CD14-positive monocyte (primary cell): Measurements from ENCODE around the gene SVIL. TPM values are rescaled to one million over a fixed set of nuclear protein-coding genes. Genes with fewer than 3 reads are reported as not detected.
A peak's percentile ranks its signal among the peaks of the same experiment; 100 is the strongest.

ENCODE experiments used
- DNase-seq, 3 donors: peaks; one replicate each; pipeline ENCODE4 v3.0.0-alpha.2; 2011 to 2022
- H2AFZ ChIP-seq: 2 replicates; pipeline ENCODE4 v1.6.0; 2012; ENCODE audit warnings: mild to moderate bottlenecking, low read depth, low read length, inconsistent platforms; ENCODE audit not compliant: insufficient read depth, poor library complexity, severe bottlenecking
- H3K27ac ChIP-seq, 2 donors: 1 replicate in 1 of 2; 2 replicates in 1 of 2; pipeline ENCODE4 v1.5.1; 2012 to 2013; ENCODE audit warnings: low read length in 2 of 2, control low read depth in 1 of 2, inconsistent platforms in 1 of 2, low read depth in 1 of 2, mild to moderate bottlenecking in 1 of 2
- H3K27me3 ChIP-seq, 2 donors: one replicate each; pipeline versions ENCODE4 v1.6.0 to v1.6.1; 2011 to 2013; ENCODE audit warnings: low read length in 2 of 2; ENCODE audit not compliant: control insufficient read depth in 2 of 2, insufficient read depth in 2 of 2
- H3K36me3 ChIP-seq, 2 donors: replicated peaks in 1 of 2; 1 replicate in 1 of 2; 2 replicates in 1 of 2; pipeline versions ENCODE4 v1.5.1 to v1.6.1; 2012 to 2013; ENCODE audit warnings: low read length in 2 of 2, control low read depth in 1 of 2, inconsistent platforms in 1 of 2, mild to moderate bottlenecking in 1 of 2; ENCODE audit not compliant: insufficient read depth in 2 of 2, control insufficient read depth in 1 of 2
- H3K4me1 ChIP-seq, 2 donors: 1 replicate in 1 of 2; 2 replicates in 1 of 2; pipeline versions ENCODE4 v1.5.1 to v1.6.1; 2012 to 2013; ENCODE audit warnings: low read length in 2 of 2, control low read depth in 1 of 2, inconsistent platforms in 1 of 2, mild to moderate bottlenecking in 1 of 2, moderate library complexity in 1 of 2; ENCODE audit not compliant: insufficient read depth in 2 of 2, control insufficient read depth in 1 of 2
- H3K4me2 ChIP-seq: replicated peaks from 2 replicates; pipeline ENCODE3; 2012; ENCODE audit warnings: low read length, moderate library complexity, mild to moderate bottlenecking; ENCODE audit not compliant: poor library complexity, severe bottlenecking; ENCODE audit errors: extremely low read depth
- H3K4me3 ChIP-seq, 3 experiments: fragments of 200-600 bp in 1 of 3; sonication (generic) in 1 of 3; replicated peaks in 1 of 3; 1 replicate in 2 of 3; 2 replicates in 1 of 3; pipeline ENCODE4 v1.5.1; 2011 to 2013; ENCODE audit warnings: low read length in 3 of 3, mild to moderate bottlenecking in 3 of 3, control low read depth in 2 of 3, low read depth in 2 of 3, inconsistent platforms in 1 of 3, moderate library complexity in 1 of 3
- H3K79me2 ChIP-seq: 2 replicates; pipeline ENCODE4 v1.6.0; 2012; ENCODE audit warnings: mild to moderate bottlenecking, control low read depth, inconsistent platforms, low read length, moderate library complexity; ENCODE audit not compliant: insufficient read depth
- H3K9ac ChIP-seq: 2 replicates; pipeline ENCODE4 v1.6.0; 2017; ENCODE audit warnings: low read length, mild to moderate bottlenecking; ENCODE audit not compliant: insufficient read depth, poor library complexity, severe bottlenecking
- H3K9me3 ChIP-seq, 2 donors: replicated peaks in 1 of 2; 1 replicate in 1 of 2; 2 replicates in 1 of 2; pipeline versions ENCODE4 v1.5.1 to v1.6.1; 2012 to 2013; ENCODE audit warnings: low read length in 2 of 2, control low read depth in 1 of 2; ENCODE audit not compliant: control insufficient read depth in 1 of 2, insufficient read depth in 1 of 2
- H4K20me1 ChIP-seq: 2 replicates; pipeline ENCODE4 v1.6.0; 2012; ENCODE audit warnings: mild to moderate bottlenecking, low read length, control low read depth, moderate library complexity; ENCODE audit not compliant: insufficient read depth
- H3K27ac Mint-ChIP-seq, 7 donors: one replicate each; pipeline ENCODE4 v1.8.0; 2020; ENCODE audit warnings: mild to moderate bottlenecking in 7 of 7, mixed read lengths in 7 of 7, moderate library complexity in 6 of 7, inconsistent platforms in 2 of 7
- H3K27me3 Mint-ChIP-seq, 3 donors: one replicate each; pipeline ENCODE4 v1.8.0; 2021 to 2022; ENCODE audit warnings: low read depth in 3 of 3, mild to moderate bottlenecking in 3 of 3, mixed read lengths in 3 of 3, moderate library complexity in 3 of 3, inconsistent platforms in 1 of 3
- H3K36me3 Mint-ChIP-seq, 2 donors: one replicate each; pipeline ENCODE4 v1.8.0; 2020; ENCODE audit warnings: mixed read lengths in 2 of 2, inconsistent platforms in 1 of 2, mild to moderate bottlenecking in 1 of 2
- H3K4me1 Mint-ChIP-seq: one replicate; pipeline ENCODE4 v1.8.0; 2020; ENCODE audit warnings: mild to moderate bottlenecking, mixed read lengths
- H3K4me3 Mint-ChIP-seq, 2 donors: one replicate each; pipeline ENCODE4 v1.8.0; 2020; ENCODE audit warnings: mild to moderate bottlenecking in 2 of 2, mixed read lengths in 2 of 2, moderate library complexity in 1 of 2
- H3K9me3 Mint-ChIP-seq, 7 donors: one replicate each; pipeline ENCODE4 v1.8.0; 2020 to 2022; ENCODE audit warnings: mixed read lengths in 7 of 7, mild to moderate bottlenecking in 6 of 7, moderate library complexity in 6 of 7, inconsistent platforms in 2 of 7
- CTCF ChIP-seq: fragments of 200-600 bp; IDR thresholded peaks from one replicate; pipeline ENCODE4 v1.8.0; 2022; ENCODE audit warnings: antibody characterized with exemption, mild to moderate bottlenecking
- WGBS: methylation state at CpG from one replicate; pipeline ENCODE4 v1.1.5; 2013; ENCODE audit warnings: missing lambda C conversion rate; ENCODE audit not compliant: insufficient coverage; 5-methylcytosine and 5-hydroxymethylcytosine counted together
- intact Hi-C, 2 donors: fragments of 100-400 bp; cut with micrococcal nuclease; formaldehyde crosslinking; loops; one replicate each; pipeline versions ENCODE4 v1.15.0 to v1.15.1; 2023
- polyA plus RNA-seq, 3 donors: library from polyadenylated mRNA; depleted of rRNA in 1 of 3; unstranded in 2 of 3; stranded (reverse) in 1 of 3; fragments of 300-500 nt in 2 of 3; fragments of >200 nt in 1 of 3; fragmentation: Illumina TruSeq in 2 of 3; gene quantifications; 1 replicate in 2 of 3; 2 replicates in 1 of 3; pipeline ENCODE4 v1.2.3, GENCODE V29; 2012 to 2021

The SVIL gene
- polyA plus RNA-seq, 3 donors, result 2.1 to 14.3 (median 5.8) TPM

- H3K27ac Mint-ChIP-seq, result peak overlapping the region in 4 of 7 donors; percentile 13 to 77 (median 40)
- Histone ChIP-seq H3K4me1 (no peaks in the 10 kb centered on the region), H3K4me2 (no peak overlapping the region)
These were observed 101.7 kb downstream of the SVIL start for GRCh38 chr10:29533046-29533445.

GRCh38 chr10:29532256-29532878 lies 102.4 kb downstream of the SVIL start:
- no peak overlapping the region for H3K9ac ChIP-seq
- TF ChIP-seq CTCF, result no peak
- no peak overlapping the region for H3K4me2 ChIP-seq
- H4K20me1 ChIP-seq, result peaks cover 14% of the 10 kb centered on the region
- H2AFZ ChIP-seq, result no peak overlapping the region
- Mint-ChIP-seq H3K4me3 (no peak overlapping the region), H3K27ac (peak overlapping the region in 1 of 7 donors; percentile 56), H3K27me3 (no peaks in the 10 kb centered on the region), H3K9me3 (peaks cover 0 to 2% (median 0%) of the 10 kb centered on the region in 7 donors), H3K36me3 (peaks cover 53 to 62% of the 10 kb centered on the region in 2 donors), H3K4me1 (peaks cover 9% of the 10 kb centered on the region)
- no peak for DNase-seq
- no peak overlapping the region for H3K27ac ChIP-seq
- no peaks in the 10 kb centered on the region for H3K27me3 ChIP-seq
- H3K36me3 ChIP-seq, result peaks cover 7 to 58% of the 10 kb centered on the region in 2 donors
- H3K4me1 ChIP-seq, result no peaks in the 10 kb centered on the region
- intact Hi-C loops, result no loop called here
- 96% methylated on average over 18 of the region's 19 CpGs for WGBS
- H3K9me3 ChIP-seq, result no peaks in the 10 kb centered on the region
- no peak overlapping the region for H3K4me3 ChIP-seq
- no peaks in the 10 kb centered on the region for H3K79me2 ChIP-seq

More at GRCh38 chr10:29533046-29533445, 101.7 kb downstream of the SVIL start:
- Mint-ChIP-seq H3K27me3 (no peaks in the 10 kb centered on the region), H3K36me3 (peaks cover 53 to 57% of the 10 kb centered on the region in 2 donors), H3K4me1 (peaks cover 9% of the 10 kb centered on the region), H3K9me3 (peaks cover 0 to 2% (median 0%) of the 10 kb centered on the region in 7 donors), H3K4me3 (no peak overlapping the region)
- no peak for TF ChIP-seq CTCF
- Histone ChIP-seq H3K9me3 (no peaks in the 10 kb centered on the region), H3K9ac (no peak overlapping the region), H3K79me2 (no peaks in the 10 kb centered on the region), H3K4me3 (no peak overlapping the region), H3K27me3 (no peaks in the 10 kb centered on the region), H3K36me3 (peaks cover 6 to 60% of the 10 kb centered on the region in 2 donors), H4K20me1 (peaks cover 15% of the 10 kb centered on the region), H2AFZ (no peak overlapping the region), H3K27ac (peak overlapping the region in 1 of 2 donors; percentile 42)
- DNase-seq, result no peak
- WGBS, result 97% methylated on average over 6 of the region's 14 CpGs
- intact Hi-C loops, result no loop called here
